Measurements from ENCODE around the gene RPL7L1.
"Not testable (repeated sequence)": the region's sequence is repeated elsewhere in the genome, so short reads cannot be mapped to it uniquely, and the experiment has no call there.

RPL7L1 gene

DNA sequence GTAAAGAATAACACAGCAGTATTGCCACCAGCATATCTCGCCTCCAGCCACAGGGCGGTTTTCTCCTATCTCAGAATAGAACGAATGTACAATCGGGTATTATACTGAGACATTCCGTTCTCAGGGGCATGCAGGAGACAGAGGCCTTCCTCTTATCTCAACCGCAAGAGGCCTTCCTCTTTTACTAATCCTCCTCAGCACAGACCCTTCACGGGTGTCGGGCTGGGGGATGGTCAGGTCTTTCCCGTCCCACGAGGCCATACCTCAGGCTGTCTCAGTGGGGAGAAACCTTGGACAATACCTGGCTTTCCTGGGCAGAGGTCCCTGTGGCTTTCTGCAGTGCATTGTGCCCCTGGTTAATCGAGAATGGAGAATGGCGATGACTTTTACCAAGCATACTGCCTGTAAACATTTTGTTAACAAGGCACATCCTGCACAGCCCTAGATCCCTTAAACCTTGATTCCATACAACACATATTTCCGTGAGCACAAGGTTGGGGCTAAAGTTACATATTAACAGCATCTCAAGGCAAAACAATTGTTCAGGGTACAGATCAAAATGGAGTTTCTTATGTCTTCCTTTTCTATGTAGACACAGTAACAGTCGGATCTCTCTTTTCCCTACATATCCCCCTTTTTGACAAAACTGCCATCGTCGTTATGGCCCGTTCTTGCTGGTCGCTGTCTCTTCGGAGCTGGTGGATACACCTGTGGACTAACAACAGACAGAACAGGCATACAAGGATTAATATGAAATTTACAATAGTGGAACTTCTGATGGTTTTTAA, 14.8 kb downstream of the RPL7L1 start:
- not testable (repeated sequence) for DNase-seq

DNA sequence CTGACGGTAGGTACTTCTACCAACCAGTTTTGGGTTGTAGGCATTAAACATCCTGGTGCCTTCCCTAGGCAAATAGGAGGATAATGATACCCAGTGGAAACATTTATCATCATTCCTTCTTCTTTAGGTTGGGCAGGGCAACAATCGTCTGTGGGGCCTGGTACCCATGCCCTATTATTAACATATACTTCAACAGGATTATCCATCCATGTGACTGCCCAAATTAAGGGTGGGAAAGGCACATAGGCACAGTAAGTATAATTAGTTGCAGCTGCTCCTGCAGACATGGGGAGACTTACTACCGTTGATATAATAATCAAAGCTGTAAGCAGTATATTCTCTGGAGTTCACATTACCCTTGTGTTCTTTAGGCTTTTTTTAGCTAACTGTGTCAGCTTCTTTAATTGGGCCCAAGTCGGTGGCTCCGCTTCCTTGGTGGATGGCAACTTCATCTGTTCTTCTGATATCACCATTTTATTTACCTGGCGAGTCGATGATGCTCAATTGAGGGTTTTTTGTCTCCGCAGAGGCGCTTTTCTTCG, 16.8 kb downstream of the RPL7L1 start:
- DNase-seq, result no peak

DNA sequence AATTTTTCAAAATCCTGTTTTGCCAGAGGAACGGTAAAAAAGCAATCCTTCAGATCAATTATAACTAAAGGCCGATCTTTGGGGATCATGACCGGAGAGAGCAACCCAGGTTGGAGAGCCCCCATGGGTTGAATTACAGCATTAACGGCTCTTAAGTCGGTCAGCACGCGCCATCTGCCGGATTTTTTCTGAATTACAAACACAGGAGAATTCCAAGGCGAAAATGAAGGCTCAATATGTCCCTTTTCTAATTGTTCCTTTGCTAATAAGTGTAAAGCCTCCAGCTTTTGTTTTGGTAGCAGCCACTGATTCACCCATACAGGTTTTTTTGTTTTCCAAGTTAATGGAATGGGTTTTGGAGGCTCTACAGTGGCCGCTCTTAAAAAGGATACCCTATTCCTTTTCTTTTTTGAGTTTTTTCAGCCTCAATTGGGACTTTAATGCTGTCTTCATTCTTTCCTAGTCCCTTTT, 19.5 kb downstream of the RPL7L1 start:
- peak; percentile 60 for DNase-seq

DNA sequence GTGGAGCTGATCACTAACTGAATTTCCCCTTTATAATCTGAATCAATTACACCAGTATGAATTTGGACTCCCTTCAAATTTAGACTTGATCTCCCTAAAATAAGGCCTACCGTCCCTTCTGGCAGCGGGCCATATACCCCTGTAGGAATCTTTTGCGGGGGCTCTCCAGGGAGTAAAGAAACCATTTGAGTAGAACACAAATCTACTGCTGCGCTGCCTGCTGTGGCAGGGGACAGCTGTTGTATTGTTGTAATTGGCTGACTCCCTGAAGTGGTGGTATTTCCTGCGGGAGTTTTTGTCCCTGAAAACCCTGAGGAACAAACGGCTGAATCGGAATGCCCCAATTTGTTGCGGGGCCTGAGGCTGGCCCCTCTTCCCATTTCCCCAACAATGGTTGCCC, 20.5 kb downstream of the RPL7L1 start:
- no peak for DNase-seq

DNA sequence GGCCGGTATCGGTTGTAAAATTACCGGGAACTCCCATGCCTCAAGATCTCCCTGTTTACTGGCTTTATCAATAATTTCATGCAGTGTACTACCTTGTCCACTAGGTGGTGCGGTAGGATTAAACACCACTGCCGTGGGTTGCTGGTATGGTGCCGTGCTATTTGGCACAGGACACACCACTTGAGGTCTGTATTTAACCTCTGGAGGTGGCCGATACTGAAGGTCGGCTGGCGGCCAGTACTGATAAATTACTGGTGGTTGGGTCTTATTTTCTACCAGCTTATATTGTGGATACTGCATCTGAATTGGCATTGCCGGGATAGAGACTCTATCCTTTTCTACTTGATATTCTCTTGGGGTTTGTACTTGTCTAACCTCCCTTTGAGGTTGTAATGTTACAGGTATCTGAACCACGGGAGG, 22.1 kb downstream of the RPL7L1 start:
- peak; percentile 87 for DNase-seq

DNA sequence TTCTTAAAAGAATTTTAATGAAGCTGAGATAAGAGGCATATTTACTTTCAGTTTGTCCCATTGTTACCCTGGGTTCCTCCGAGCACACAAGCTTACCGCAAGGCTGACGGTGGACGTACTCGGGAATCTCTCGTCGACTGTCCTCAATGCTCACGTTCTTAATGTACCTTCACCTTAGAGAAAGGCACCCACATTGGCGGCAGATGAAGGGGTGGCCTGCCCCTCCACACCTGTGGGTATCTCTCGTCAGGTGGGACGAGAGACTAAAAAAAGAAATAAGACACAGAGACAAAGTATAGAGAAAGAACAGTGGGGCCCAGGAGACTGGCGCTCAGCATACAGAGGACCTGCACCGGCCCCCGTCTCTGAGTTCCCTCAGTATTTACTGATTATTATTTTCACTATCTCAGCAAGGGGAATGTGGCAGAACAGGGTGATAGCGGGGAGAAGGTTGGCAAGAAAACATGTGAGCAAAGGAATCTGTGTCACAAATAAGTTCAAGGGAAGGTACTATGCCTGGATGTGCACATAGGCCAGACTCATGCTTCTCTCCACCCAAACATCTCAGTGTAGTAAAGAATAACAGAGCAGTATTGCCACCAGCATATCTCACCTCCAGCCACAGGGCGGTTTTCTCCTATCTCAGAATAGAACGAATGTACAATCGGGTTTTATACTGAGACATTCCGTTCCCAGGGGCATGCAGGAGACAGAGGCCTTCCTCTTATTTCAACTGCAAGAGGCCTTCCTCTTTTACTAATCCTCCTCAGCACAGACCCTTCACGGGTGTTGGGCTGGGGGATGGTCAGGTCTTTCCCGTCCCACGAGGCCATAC, 23.2 kb downstream of the RPL7L1 start:
- DNase-seq, result not testable (repeated sequence)

DNA sequence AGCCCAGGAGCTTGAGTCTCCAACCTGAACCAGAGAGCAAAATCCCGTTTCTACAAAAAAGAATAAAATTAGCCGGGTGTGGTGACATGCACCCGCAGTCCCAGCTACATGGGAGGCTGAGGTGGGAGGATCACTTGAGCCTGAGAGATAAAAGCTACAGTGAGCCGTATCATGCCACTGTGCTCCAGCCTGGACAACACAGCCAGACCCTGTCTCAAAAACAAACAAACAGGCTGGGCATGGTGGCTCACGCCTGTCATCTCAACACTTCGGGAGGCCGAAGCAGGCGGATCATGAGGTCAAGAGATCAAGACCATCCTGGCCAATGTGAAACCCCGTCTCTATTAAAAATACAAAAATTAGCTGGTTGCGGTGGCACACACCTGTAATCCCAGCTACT, 25.1 kb downstream of the RPL7L1 start:
- no peak for DNase-seq

DNA sequence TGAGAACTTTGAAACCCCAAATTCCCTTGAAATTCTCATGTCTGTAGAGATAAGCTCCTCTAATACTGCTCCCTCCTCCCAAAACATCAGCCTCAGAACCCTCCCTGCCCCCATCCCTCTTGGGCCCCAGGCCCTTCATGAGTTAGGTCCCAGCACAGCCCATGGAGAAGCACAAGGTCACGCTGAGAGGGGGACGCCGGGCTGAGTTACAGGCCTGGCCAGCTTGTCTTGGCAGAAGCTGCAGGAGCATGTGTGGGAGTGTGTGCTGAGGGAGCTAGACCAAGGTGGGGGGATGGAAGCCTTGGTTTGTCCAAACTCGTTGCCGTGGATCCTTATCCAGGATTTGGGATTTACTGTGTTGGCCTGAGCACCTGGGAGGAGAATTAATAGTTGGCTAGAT, 27.9 kb downstream of the RPL7L1 start:
- DNase-seq, result no peak

DNA sequence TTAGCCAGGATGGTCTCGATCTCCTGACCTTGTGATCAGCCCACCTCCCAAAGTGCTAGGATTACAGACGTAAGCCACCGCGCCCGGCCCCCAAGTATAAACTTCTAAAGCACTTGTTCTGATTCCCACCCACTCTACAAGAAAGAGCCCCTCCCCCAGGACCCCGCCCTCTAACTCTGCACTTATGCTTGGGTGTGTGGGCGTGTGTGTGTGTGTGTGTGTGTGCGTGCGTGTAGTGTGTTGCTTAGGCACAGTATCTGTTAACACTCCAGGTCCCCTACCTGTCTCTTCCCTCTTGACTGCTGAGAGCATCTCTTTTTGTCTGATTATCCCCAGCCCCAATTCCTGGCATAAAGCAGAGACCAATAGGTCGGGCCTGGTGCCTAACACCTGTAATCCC, 30.4 kb downstream of the RPL7L1 start:
- no peak for DNase-seq

DNA sequence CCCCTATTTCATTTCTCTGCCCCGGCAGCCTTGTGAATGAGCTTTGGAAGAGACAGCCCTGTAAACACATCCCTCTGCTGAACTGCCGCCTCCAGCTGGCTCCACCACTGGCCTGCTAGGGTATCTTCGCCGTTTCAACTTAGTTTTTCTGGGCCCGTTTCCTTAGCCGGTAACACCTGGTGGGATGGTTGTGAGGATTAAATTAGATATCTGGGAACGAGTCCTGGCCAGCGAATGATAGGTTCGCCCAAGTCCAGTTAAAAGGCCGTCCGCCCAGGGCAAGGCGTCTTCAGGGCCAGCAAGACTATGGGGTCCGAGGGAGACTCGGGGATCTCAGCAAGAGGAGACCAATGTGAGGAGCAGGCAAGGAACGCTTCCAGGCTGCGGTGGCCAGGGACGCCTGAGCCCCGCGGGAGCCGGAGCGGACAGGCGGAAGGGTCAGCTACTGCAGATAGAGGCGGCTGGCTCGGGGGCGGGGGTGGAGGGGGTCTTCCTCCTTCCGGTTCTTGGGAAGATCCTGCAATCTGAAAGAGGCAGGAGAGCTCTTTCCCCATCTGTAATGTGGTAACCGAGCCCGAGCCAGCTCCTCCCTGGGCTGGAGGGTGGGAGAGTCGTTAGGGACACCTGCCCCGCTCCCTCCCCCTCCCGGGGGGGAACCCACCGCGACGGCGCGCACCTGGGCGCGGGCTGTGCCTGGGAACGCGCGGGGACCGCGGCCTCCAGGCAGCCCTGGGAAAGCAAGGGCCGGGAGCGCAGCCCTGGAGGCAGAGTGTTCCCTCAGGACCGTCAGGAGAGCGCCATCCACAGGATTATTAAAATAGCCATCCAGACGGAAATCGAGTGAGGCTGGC, 32.0 kb downstream of the RPL7L1 start:
- no peak for DNase-seq

DNA sequence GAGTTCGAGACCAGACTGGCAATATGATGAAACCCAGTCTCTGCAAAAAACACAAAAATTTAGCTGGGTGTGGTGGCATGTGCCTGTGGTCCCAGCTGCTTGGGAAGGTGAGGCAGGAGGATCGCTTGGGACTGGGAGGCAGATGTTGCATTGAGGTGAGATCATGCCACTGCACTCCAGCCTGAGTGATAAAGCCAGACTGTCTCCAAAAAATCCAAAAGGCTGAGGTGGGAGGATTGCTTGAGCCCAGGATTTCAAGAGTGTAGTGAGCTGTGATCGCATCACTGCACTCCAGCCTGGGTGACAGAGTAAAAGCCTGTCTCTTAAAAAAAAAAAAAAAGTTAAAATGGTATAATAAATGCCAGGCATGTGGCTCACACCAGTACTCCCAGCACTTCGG, 35.1 kb downstream of the RPL7L1 start:
- DNase-seq, result no peak

DNA sequence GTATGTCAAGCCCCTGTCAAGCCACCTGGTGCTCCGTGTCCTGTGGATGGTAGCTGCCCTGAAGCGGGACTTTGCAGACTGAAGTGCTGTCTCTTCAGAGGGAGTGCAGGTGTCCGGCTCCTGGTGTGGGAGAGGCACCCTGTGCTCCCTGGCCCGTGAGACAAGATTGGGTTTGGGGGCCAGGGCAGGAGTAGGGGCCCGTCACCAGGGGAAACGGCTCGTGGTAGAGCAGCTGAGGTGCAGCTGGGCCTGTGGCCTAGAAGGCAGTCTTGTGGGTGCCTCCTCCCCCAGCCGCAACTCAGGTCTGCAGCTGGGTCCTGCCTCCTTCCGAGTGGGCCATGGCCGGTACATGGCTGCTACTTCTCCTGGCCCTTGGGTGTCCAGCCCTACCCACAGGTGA, 36.3 kb downstream of the RPL7L1 start, which contains the start of gene PTCRA:
Gene PTCRA, plus strand, starts transcription at position 322 of the 400 bp plus-strand sequence. Its CDS starts 17 bp downstream, at position 339.
- DNase-seq, result no peak

DNA sequence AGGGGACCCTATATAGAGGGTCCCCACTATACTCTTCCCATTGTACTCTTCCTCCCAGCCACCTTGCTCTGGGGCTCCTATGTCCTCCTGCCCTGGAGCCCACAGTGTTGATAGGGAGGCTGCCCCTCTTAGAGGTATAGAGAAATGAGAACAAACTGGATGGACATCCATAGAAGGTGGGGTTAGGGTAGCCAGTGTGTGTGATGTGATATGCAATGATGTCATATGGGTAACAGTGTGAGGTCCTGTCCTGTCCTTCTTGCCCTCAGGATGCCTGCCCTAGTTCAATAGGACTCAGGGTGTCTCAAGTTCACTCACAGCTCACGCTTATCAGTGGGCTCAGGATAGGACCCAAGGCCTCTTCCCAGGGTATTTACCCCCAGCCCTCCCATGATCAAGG, 36.9 kb downstream of the RPL7L1 start:
- no peak for DNase-seq

DNA sequence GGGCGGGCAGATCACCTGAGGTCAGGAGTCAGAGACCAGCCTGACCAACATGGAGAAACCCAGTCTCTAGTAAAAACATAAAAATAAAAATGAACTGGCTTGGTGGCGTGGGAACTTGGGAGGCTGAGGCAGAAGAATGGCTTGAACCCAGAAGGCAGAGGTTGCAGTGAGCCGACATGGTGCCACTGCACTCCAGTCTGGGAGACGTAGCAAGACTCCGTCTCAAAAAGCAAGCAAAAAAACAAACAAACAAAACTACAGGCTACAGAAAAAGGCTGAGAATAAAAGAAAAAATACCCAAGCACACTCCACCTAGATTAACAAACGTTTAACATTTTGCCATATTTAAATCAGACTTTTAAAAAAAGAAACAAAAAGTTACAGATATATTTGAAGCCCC, 42.4 kb downstream of the RPL7L1 start:
- no peak for DNase-seq

DNA sequence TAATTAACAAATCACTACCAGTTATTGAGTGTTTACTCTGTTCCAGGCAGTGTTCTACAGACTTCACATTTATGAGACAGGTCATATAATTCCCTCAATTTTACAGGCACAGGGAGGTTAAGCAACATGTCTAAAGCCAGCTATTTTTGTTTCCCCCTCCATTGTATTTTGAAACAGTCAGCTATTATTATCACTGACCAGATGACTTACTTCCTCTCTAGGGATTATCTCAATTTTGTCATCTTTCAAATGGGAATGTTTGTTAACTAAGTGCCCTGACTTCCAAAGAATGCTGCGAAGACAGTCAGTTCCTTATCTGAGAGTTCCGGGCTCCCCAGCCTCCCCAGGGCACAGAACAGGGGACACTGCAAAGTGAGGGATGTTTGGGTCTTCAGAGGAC, 44.2 kb downstream of the RPL7L1 start:
- DNase-seq, result no peak

DNA sequence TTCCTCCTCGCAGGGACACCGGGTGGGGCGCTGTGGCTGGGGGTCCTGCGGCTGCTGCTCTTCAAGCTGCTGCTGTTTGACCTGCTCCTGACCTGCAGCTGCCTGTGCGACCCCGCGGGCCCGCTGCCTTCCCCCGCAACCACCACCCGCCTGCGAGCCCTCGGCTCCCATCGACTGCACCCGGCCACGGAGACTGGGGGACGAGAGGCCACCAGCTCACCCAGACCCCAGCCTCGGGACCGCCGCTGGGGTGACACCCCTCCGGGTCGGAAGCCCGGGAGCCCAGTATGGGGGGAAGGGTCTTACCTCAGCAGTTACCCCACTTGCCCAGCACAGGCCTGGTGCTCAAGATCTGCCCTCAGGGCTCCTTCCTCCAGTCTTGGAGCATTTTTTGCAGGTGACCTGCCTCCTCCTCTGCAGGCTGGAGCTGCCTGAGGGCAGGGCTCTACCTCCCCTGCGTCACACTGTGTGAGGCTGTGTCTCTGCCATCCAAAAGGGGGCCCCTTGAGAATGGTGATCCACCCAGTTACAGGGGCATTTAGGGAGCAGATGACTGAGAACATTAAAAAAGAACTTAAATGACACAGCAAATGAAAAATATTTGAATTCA, 45.9 kb downstream of the RPL7L1 start:
- no peak for DNase-seq

DNA sequence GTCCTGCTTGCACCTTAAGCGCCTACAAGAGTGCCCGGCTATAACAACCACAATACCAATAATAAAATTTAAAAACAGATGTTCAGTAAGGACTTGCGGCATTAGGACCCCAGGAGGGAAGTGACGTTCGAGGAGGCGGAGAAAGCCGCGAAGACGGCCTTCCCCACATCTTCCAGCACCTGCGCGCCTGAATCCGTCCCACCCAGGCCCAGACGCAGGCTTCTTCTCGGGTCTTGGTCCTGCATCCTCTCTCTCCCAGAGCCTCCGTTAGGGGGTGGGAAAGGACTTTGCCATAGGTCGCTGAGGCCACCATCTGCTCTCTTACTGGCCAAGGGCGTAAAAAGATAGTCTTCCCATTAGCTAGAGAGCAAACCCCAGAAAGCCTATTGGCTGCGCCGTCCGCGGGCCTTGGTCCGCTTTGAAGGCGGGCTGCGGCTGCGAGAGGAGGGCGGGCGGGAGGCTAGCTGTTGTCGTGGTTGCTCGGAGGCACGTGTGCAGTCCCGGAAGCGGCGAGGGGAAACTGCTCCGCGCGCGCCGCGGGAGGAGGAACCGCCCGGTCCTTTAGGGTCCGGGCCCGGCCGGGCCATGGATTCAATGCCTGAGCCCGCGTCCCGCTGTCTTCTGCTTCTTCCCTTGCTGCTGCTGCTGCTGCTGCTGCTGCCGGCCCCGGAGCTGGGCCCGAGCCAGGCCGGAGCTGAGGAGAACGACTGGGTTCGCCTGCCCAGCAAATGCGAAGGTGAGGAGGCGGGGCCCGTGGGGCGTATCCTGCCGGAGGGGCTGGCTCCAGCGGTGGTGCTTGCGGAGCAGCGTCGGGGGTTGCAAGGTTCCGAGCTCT, 49.8 kb downstream of the RPL7L1 start, which contains the start of gene CNPY3:
Gene CNPY3, plus strand, starts transcription at position 495 of the 835 bp plus-strand sequence. Its CDS starts 91 bp downstream, at position 586.
- DNase-seq, result peak; percentile 96

DNA sequence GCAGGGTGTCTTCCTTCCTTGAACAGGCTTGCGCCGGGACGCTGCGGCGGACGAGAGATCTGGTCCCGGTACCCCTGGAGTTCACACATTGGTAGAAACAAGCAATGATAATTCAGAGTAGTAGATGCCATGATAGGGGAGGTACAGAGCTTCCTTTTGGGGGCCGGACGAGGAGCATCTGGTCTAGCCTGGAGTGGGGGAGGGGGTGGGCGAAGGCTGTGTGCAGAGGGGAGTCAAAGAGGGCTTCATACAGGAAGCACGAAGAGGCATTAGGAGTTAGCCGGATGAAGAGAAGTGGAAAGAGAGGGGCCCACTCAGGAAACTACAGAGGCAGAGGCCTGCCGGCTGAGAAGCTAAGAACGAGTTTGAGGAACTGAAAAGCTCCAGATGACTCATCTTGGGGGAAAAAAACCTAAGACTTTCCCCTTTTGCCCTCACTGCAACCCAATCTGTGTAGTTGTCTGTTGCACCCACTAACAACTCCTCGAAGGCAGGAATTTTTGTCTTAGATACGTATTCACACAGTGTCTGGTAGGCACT, 50.5 kb downstream of the RPL7L1 start:
- no peak for DNase-seq

DNA sequence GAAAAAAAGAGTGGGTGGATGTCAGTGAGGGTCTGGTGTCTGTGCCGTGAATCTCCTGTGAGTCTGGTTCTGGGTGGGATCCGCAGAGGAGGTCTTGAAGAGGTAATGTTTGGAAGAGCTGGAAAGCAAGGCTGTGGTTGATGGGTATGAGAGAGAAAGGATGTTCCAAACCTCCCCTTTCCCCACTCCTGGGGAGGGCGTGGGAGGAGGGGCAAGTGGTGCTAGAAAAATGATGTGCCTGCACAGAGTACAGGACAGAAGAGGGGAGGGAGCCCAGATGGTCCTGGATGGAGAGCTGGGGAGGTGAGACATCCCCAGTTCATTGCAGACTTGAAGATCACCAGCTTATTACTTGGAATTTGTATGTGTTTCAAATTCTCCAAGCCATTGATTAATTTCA, 53.0 kb downstream of the RPL7L1 start:
- DNase-seq, result no peak

DNA sequence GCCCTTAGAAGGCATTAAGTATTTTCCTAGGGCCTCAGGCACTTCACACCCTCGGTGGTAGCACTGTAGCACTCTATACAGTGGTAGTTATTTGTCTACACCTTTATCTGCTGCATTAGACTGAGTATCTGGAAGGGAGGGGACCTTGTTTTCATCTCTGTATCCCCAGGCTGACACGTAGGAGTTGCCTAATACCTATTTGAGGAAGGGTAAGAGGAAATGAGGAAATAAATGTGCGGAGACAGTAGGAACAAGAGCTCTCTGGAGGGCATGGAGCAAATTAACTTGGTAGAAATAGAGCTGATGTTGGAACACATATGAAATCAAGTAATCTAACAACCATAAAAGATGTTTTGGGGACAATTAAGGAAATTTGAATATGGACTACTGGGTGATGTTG, 53.8 kb downstream of the RPL7L1 start:
- no peak for DNase-seq

DNA sequence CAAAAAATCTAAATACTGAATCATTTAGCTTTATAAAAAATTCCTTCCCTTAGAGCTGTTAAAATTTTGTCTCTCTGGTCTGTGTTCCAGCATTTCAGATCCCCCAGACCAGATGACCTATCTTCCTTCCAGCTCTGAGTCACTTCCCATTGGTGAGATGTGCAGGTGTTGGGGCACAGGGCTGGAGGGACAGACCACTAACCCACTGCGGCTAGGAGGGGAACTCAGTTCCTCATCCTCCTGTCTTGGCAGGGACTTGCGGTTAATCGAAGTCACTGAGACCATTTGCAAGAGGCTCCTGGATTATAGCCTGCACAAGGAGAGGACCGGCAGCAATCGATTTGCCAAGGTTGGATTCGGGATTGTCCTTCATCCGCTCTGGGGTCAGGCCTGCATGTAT, 55.9 kb downstream of the RPL7L1 start:
- DNase-seq, result no peak

Data from NCI-H774 (cell line).